Measurements from ENCODE around the gene CCDC178.

CCDC178 gene

GRCh38 chr18:32896776-32897547 is 543.6 kb downstream of the CCDC178 start:
- no peak overlapping the region for H3K27ac Mint-ChIP-seq
- DNase-seq (no peak), ATAC-seq (replicated peaks) (no peak)
- H3K4me1 Mint-ChIP-seq (ENCODE audit: low read depth in 2 of 2): no peaks in the 10 kb centered on the region
- no peak overlapping the region for H3K4me3 Mint-ChIP-seq
- H3K36me3 Mint-ChIP-seq (ENCODE audit: insufficient read depth): no peaks in the 10 kb centered on the region
- H3K27me3 Mint-ChIP-seq: no peaks in the 10 kb centered on the region
- H3K9me3 Mint-ChIP-seq: peaks cover 8 to 29% of the 10 kb centered on the region in 2 donors

- no peaks in the 10 kb centered on the region for H3K27me3 Mint-ChIP-seq
- H3K27ac Mint-ChIP-seq: no peak overlapping the region
- no peaks in the 10 kb centered on the region for H3K4me1 Mint-ChIP-seq (ENCODE audit: low read depth in 2 of 2)
- H3K9me3 Mint-ChIP-seq: peaks cover 8 to 28% of the 10 kb centered on the region in 2 donors
- DNase-seq: no peak
- ATAC-seq (replicated peaks): no peak
- H3K4me3 Mint-ChIP-seq: no peak overlapping the region
- no peaks in the 10 kb centered on the region for H3K36me3 Mint-ChIP-seq (ENCODE audit: insufficient read depth)
Measured at GRCh38 chr18:32893915-32894314, 546.6 kb downstream of the CCDC178 start.

DNA sequence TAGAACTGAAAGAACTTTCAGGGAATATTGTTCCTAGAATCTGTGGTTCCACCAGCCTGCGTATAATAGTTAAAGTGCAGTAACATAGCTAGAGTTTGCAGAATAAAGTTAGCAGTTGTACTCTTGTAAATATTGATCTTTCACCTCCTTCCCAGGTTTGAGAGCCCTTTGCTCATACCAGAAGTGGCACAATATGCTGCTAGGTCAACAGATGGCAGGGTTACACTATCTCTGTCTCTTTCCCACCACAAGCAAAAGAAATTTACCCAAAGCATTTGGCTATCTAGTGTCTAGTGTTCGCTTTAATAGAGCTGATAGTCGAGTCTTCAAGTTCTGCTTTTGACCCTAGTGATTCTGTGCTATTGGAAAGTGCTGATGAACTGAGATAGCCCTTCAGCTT is 548.7 kb downstream of the CCDC178 start:
- Mint-ChIP-seq H3K27ac (no peak overlapping the region), H3K27me3 (no peaks in the 10 kb centered on the region), H3K4me3 (no peak overlapping the region), H3K36me3 (ENCODE audit: insufficient read depth) (no peaks in the 10 kb centered on the region), H3K4me1 (ENCODE audit: low read depth in 2 of 2) (no peaks in the 10 kb centered on the region), H3K9me3 (peaks cover 4 to 7% of the 10 kb centered on the region in 2 donors)
- DNase-seq (no peak), ATAC-seq (replicated peaks) (no peak)

GRCh38 chr18:32891130-32891529 is 549.4 kb downstream of the CCDC178 start:
- Mint-ChIP-seq H3K27me3 (no peaks in the 10 kb centered on the region), H3K36me3 (ENCODE audit: insufficient read depth) (no peaks in the 10 kb centered on the region), H3K4me3 (no peak overlapping the region), H3K9me3 (no peaks in the 10 kb centered on the region), H3K27ac (no peak overlapping the region), H3K4me1 (ENCODE audit: low read depth in 2 of 2) (no peaks in the 10 kb centered on the region)
- DNase-seq (no peak), ATAC-seq (replicated peaks) (no peak)

GRCh38 chr18:32889615-32890593 is 550.6 kb downstream of the CCDC178 start:
- DNase-seq (no peak), ATAC-seq (replicated peaks) (no peak)
- Mint-ChIP-seq H3K36me3 (ENCODE audit: insufficient read depth) (no peaks in the 10 kb centered on the region), H3K9me3 (peaks cover 0 to 1% of the 10 kb centered on the region in 2 donors), H3K27me3 (no peaks in the 10 kb centered on the region), H3K27ac (no peak overlapping the region), H3K4me1 (ENCODE audit: low read depth in 2 of 2) (no peaks in the 10 kb centered on the region), H3K4me3 (no peak overlapping the region)

DNA sequence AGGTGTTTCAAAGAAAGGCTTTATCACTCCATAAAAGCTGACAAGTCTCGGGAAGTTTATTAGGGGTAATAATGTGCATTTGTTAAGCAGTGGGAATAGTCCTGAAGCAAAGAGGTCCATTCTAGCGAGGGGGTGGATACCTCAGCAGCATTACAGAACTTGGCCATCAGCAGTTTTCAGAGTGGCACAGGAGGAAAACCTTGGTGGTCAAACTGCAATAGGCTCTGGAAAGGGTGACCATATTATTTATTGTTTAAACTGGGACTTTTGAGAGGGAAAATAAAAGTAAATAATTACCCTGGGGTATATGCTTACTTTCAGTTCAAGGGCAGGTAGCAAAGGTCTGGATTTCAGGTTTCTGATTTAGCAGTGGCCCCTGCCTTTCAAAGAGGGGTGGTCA is 552.2 kb downstream of the CCDC178 start:
- DNase-seq: no peak
- Mint-ChIP-seq H3K4me3 (no peak overlapping the region), H3K36me3 (ENCODE audit: insufficient read depth) (no peaks in the 10 kb centered on the region), H3K27ac (no peak overlapping the region), H3K9me3 (peaks cover 0 to 1% of the 10 kb centered on the region in 2 donors), H3K4me1 (ENCODE audit: low read depth in 2 of 2) (no peaks in the 10 kb centered on the region), H3K27me3 (no peaks in the 10 kb centered on the region)
- ATAC-seq (replicated peaks): no peak
